Memory B cell (primary cell): ENCODE data around the gene STIM1.

ENCODE experiments used
- ATAC-seq: fragments of 150-1000 bp; cut with Tn5 transposase; 2 replicates; pipeline ENCODE4 v1.10.0; 2021; ENCODE audit warnings: low read depth, mild to moderate bottlenecking, moderate library complexity
- DNase-seq, 2 donors: peaks; one replicate each; pipeline ENCODE4 v3.0.0; 2022; ENCODE audit warnings: low spot score in 2 of 2
- H3K27ac Mint-ChIP-seq: one replicate; pipeline ENCODE4 v1.8.0; 2022; ENCODE audit warnings: mild to moderate bottlenecking, moderate library complexity, mixed read lengths
- H3K27me3 Mint-ChIP-seq: one replicate; pipeline ENCODE4 v1.8.0; 2022; ENCODE audit warnings: mixed read lengths
- H3K36me3 Mint-ChIP-seq: one replicate; pipeline ENCODE4 v1.8.0; 2022; ENCODE audit warnings: mild to moderate bottlenecking, mixed read lengths
- H3K4me1 Mint-ChIP-seq: one replicate; pipeline ENCODE4 v1.8.0; 2022; ENCODE audit warnings: mixed read lengths
- H3K4me3 Mint-ChIP-seq: one replicate; pipeline ENCODE4 v1.8.0; 2022; ENCODE audit warnings: mild to moderate bottlenecking, moderate library complexity, mixed read lengths
- H3K9me3 Mint-ChIP-seq: one replicate; pipeline ENCODE4 v1.8.0; 2022; ENCODE audit warnings: mixed read lengths

Gene STIM1

GRCh38 chr11:3823762-3824506, 31.5 kb upstream of the STIM1 start:
- Mint-ChIP-seq H3K27me3 (no peaks in the 10 kb centered on the region), H3K9me3 (no peaks in the 10 kb centered on the region), H3K36me3 (peaks cover 16% of the 10 kb centered on the region), H3K27ac (peak overlapping the region; percentile 89), H3K4me3 (no peak overlapping the region), H3K4me1 (peaks cover 23% of the 10 kb centered on the region)
- ATAC-seq, result no peak
- no peak for DNase-seq

DNA sequence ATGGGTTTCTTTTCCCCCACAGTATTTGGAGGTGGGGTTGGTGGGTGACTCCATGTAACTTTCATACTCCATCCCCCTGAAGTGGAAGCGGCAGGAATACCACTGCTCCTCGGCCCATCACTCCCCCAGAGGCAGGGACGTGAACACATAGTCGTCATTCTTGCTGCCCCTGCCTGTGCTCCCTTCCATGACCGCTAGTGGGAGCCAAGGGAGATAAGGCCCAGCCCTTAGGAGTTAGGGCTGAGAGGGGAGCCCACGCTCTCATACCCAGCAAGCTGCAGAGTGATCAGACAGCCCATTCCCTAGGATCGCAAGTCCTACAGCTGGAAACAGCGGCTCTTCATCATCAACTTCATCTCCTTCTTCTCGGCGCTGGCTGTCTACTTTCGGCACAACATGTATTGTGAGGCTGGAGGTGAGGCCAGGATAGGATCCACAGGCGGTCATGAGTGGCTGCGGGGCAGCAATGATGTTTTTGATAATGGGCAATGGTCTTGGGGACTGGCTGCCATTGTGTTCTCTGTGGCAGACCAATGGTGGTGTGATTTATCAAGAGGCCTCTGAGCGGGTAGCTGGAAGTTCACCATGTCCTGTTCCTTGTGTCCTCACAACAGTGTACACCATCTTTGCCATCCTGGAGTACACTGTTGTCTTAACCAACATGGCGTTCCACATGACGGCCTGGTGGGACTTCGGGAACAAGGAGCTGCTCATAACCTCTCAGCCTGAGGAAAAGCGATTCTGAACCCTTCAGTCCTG, 30.6 kb upstream of the STIM1 start:
- Mint-ChIP-seq H3K36me3 (peaks cover 16% of the 10 kb centered on the region), H3K9me3 (no peaks in the 10 kb centered on the region), H3K4me1 (peaks cover 23% of the 10 kb centered on the region), H3K4me3 (no peak overlapping the region), H3K27me3 (no peaks in the 10 kb centered on the region), H3K27ac (peak overlapping the region; percentile 89)
- DNase-seq, result peak; percentile 80 to 82
- ATAC-seq, result peak; percentile 97

DNA sequence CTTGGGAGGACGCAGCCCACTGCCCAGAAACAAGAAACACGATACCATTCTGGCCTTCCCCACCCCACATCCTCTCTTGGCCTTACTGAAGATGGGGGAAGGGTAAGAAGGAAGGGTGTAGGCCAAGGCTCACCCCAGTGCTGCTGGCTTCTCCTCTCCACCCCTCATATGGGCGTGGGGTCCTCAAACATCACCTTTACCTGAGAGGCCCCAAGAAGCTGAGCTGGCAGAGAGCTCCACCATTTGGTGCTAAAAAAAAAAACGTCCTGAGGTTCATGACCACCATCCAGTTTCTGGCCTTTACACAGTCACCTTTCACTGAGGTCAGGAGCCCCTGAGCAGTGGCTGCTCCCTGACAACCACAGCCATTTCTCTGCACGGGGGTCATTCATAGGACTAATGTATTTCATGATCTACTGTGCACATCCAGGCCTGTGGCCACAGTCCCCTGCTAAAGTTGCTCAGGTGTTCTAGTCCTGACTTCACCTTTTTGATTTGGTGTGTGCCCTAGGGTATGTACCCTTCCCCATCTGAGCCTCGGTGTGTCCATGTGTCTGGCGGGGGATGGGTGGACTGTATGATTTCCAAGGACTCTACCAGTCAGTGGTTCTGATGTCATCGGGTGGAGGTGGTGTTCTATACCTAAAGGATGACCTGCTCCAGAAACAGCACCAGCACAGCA, 29.9 kb upstream of the STIM1 start:
- H3K36me3 Mint-ChIP-seq, result peaks cover 16% of the 10 kb centered on the region
- peak overlapping the region; percentile 89 for H3K27ac Mint-ChIP-seq
- H3K27me3 Mint-ChIP-seq, result no peaks in the 10 kb centered on the region
- H3K4me1 Mint-ChIP-seq, result peaks cover 23% of the 10 kb centered on the region
- DNase-seq (no peak), ATAC-seq (no peak)
- no peak overlapping the region for H3K4me3 Mint-ChIP-seq
- no peaks in the 10 kb centered on the region for H3K9me3 Mint-ChIP-seq

DNA sequence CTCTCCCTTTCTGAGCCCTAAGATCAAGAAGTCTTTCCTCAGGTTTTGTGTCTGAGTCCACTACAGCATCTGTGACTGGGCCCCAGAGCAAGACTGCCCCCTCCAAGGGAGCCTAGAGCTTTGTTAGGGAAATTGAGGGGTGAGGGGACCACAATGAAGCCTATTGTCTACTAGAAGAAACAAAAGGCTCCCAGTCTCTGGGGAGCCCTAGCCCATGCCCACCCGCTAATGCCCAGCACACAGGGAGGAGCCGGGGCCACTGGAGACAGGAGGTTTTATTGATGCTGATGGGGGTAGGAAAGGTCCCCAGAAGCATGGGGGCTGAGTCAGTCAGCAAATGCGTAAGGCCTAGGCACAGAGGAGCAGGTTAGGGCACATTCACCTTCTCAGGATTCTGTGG, 28.7 kb upstream of the STIM1 start:
- DNase-seq, result no peak
- no peak for ATAC-seq
- no peak overlapping the region for H3K4me3 Mint-ChIP-seq
- H3K36me3 Mint-ChIP-seq, result peaks cover 19% of the 10 kb centered on the region
- H3K27ac Mint-ChIP-seq, result peak overlapping the region; percentile 89
- peaks cover 34% of the 10 kb centered on the region for H3K4me1 Mint-ChIP-seq
- H3K9me3 Mint-ChIP-seq, result no peaks in the 10 kb centered on the region
- no peaks in the 10 kb centered on the region for H3K27me3 Mint-ChIP-seq

GRCh38 chr11:3827434-3828186, 27.9 kb upstream of the STIM1 start:
- Mint-ChIP-seq H3K4me3 (no peak overlapping the region), H3K27me3 (no peaks in the 10 kb centered on the region), H3K9me3 (no peaks in the 10 kb centered on the region), H3K4me1 (peaks cover 43% of the 10 kb centered on the region), H3K27ac (peak overlapping the region; percentile 55), H3K36me3 (peaks cover 20% of the 10 kb centered on the region)
- no peak for DNase-seq
- ATAC-seq, result no peak

DNA sequence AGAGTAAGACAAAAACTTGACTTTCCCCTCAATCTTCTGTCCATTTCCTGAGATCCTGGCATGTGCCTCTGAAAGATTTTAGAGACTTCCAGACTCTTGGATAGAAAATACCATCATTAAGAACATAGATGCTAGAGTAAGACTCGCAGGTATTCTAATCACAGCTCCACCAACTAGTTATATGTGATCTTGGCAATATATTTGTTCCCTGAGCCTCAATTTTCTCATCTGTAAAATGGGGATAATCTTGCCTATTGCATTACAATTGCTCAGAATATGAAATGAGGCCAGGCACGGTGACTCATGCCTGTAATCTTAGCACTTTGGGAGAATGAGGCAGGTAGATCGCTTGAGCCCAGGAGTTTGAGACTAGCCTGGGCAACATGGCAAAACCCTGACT, 25.4 kb upstream of the STIM1 start:
- no peak for ATAC-seq
- H3K27me3 Mint-ChIP-seq, result no peaks in the 10 kb centered on the region
- H3K9me3 Mint-ChIP-seq, result no peaks in the 10 kb centered on the region
- peak overlapping the region; percentile 67 for H3K27ac Mint-ChIP-seq
- peaks cover 25% of the 10 kb centered on the region for H3K36me3 Mint-ChIP-seq
- no peak overlapping the region for H3K4me3 Mint-ChIP-seq
- DNase-seq, result no peak
- peaks cover 54% of the 10 kb centered on the region for H3K4me1 Mint-ChIP-seq

DNA sequence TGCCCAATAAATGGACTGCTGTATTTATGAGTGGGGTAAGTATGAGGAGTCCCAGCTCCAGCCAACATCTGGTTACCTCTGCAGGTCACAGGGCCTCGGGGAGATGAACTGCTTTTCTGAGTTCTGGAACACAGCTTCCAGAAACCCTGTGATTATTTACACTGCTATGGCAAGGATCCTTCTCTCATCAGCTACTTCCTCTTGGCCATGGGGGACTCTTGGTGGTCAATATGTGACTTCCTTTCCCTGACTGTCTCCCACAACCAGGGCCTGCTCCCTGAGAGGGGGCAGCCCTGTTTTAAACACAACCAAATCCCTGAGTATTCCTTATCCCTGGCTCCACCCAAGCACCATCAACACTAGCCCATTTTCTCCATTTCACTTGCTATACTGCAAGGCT, 24.7 kb upstream of the STIM1 start:
- ATAC-seq (no peak), DNase-seq (no peak)
- H3K36me3 Mint-ChIP-seq, result peaks cover 28% of the 10 kb centered on the region
- H3K27me3 Mint-ChIP-seq, result no peaks in the 10 kb centered on the region
- H3K4me1 Mint-ChIP-seq, result peaks cover 58% of the 10 kb centered on the region
- H3K27ac Mint-ChIP-seq, result peak overlapping the region; percentile 87
- H3K4me3 Mint-ChIP-seq, result no peak overlapping the region
- no peaks in the 10 kb centered on the region for H3K9me3 Mint-ChIP-seq

- Mint-ChIP-seq H3K4me3 (no peak overlapping the region), H3K27ac (peak overlapping the region; percentile 87), H3K36me3 (peaks cover 26% of the 10 kb centered on the region), H3K4me1 (peaks cover 60% of the 10 kb centered on the region), H3K9me3 (no peaks in the 10 kb centered on the region), H3K27me3 (no peaks in the 10 kb centered on the region)
- DNase-seq (no peak), ATAC-seq (no peak)
These were observed 23.9 kb upstream of the STIM1 start for GRCh38 chr11:3831378-3832239.

DNA sequence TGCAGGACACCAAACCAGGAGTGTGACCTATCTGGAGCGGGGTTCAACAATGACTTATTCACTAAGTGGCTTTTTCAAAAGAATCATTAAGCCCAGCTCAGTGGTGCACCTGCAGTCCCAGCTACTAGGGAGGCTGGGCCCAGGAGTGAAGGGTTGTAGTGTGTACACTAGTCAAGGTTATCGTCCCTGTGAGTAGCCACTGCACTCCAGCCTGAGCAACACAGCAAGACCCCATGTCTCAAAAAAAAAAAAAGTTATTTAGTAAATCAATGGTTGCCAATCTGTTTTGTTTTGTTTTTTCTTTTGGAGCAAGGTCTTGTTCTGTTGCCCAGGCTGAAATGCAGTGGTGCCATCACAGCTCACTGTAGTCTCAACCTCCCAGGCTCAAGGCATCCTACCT, 22.6 kb upstream of the STIM1 start:
- Mint-ChIP-seq H3K27me3 (no peaks in the 10 kb centered on the region), H3K9me3 (no peaks in the 10 kb centered on the region), H3K36me3 (peaks cover 16% of the 10 kb centered on the region), H3K4me3 (peak overlapping the region; percentile 24), H3K27ac (peak overlapping the region; percentile 87), H3K4me1 (peaks cover 63% of the 10 kb centered on the region)
- ATAC-seq, result no peak
- DNase-seq, result no peak

DNA sequence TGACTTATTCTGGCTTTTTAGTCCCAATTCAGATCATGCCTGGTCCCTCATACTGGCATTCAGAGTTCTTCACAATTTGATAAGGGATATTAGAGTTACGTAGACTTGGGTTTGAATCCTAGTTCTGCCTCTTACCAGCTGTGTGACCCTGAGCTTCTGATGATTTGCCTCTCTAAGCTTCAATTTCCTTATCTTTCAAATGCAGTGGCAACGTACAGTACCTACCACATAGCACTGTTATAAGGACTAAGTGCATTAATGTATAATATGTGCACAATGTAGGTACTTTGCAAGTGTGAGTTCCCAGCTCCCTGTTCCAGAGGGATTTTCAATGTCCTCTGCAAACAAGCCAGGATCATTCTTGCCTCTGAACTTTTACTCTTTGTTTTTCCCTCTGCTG, 22.0 kb upstream of the STIM1 start:
- H3K4me3 Mint-ChIP-seq, result no peak overlapping the region
- H3K36me3 Mint-ChIP-seq, result peaks cover 13% of the 10 kb centered on the region

GRCh38 chr11:3834349-3834663, 21.2 kb upstream of the STIM1 start:
- Mint-ChIP-seq H3K27ac (peak overlapping the region; percentile 87), H3K4me1 (peaks cover 75% of the 10 kb centered on the region), H3K27me3 (no peaks in the 10 kb centered on the region), H3K4me3 (peak overlapping the region; percentile 61), H3K9me3 (no peaks in the 10 kb centered on the region), H3K36me3 (peaks cover 13% of the 10 kb centered on the region)
- ATAC-seq (no peak), DNase-seq (no peak)

More for the DNA sequence above, 22.0 kb upstream of the STIM1 start:
- Mint-ChIP-seq H3K27me3 (no peaks in the 10 kb centered on the region), H3K4me1 (peaks cover 69% of the 10 kb centered on the region), H3K27ac (peak overlapping the region; percentile 87), H3K9me3 (no peaks in the 10 kb centered on the region)
- DNase-seq (no peak), ATAC-seq (no peak)

DNA sequence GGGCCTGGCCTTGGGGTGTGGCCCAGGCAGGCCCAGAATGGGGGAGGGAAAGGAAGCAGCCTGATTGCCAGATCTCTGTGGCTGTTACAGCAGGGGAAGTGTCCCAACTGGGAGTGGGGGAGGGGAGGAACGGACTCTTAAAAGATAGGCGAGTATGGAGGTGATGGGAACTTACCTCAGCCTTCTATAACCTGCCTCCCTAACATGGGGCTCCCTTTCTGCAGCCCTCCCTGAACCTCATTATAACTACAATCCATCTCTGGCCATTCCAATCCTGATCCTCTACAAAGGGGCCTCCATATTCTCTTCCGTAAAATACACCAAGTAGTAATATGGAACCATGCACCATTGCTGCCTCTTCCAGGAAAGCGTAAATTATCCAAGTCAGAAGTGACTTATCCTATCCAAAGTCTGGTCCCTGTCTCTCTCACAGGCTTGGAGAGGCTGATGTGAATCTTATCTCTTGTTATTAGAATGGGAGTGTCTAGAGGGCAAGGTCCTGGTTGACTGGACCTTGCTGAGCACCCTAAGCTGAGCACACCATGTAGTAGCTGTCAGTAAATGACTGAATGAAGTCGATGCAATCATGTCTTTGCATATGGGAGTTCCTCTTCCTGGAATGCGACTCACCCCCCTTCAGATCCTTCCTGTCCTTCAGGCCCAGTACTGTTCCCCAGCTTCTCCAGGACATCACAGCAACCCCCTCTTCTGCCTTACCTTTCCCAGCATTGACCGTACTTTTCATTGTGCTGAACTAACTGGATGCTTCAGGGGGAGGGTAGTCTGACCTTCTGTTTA, 20.6 kb upstream of the STIM1 start:
- peak overlapping the region; percentile 87 for H3K27ac Mint-ChIP-seq
- ATAC-seq (peak; percentile 18), DNase-seq (no peak)
- no peaks in the 10 kb centered on the region for H3K27me3 Mint-ChIP-seq
- H3K4me3 Mint-ChIP-seq, result peak overlapping the region; percentile 61
- H3K9me3 Mint-ChIP-seq, result no peaks in the 10 kb centered on the region
- H3K4me1 Mint-ChIP-seq, result peaks cover 81% of the 10 kb centered on the region
- H3K36me3 Mint-ChIP-seq, result peaks cover 13% of the 10 kb centered on the region
